Suprapubic skin (tissue), 4 donors: Measurements from ENCODE around the gene RAP1GAP. TPM values are rescaled to one million over a fixed set of nuclear protein-coding genes. Genes with fewer than 3 reads are reported as not detected.

Experiments used
- DNase-seq, 2 donors: peaks; one replicate each; pipeline ENCODE4 v3.0.0-alpha.2; 2019; ENCODE audit warnings: low spot score in 2 of 2
- H3K27ac ChIP-seq: fragments of 200-600 bp; sonication (generic); one replicate; pipeline ENCODE4 v1.5.1; 2019
- H3K27me3 ChIP-seq: fragments of 200-600 bp; sonication (generic); one replicate; pipeline ENCODE4 v1.5.1; 2019
- H3K36me3 ChIP-seq: fragments of 200-600 bp; sonication (generic); one replicate; pipeline ENCODE4 v1.5.1; 2019
- H3K4me1 ChIP-seq: fragments of 200-600 bp; sonication (generic); one replicate; pipeline ENCODE4 v1.5.1; 2019
- H3K4me3 ChIP-seq: fragments of 200-600 bp; sonication (generic); one replicate; pipeline ENCODE4 v1.5.1; 2019; ENCODE audit warnings: mild to moderate bottlenecking
- H3K9me3 ChIP-seq: fragments of 200-600 bp; sonication (generic); one replicate; pipeline ENCODE4 v1.5.1; 2019
- CTCF ChIP-seq, 2 donors: fragments of 200-600 bp in 1 of 2; fragments of 450-650 bp in 1 of 2; sonication (generic) in 1 of 2; IDR thresholded peaks; one replicate each; pipeline ENCODE4 v1.5.1; 2016 to 2019; ENCODE audit warnings: antibody characterized with exemption in 2 of 2, mild to moderate bottlenecking in 1 of 2, moderate library complexity in 1 of 2
- EP300 ChIP-seq: sonication (generic); formaldehyde crosslinking; IDR thresholded peaks from one replicate; pipeline ENCODE4 v1.6.1; 2017; ENCODE audit warnings: antibody characterized with exemption
- POLR2A ChIP-seq, 2 donors: fragments of 450-650 bp; IDR thresholded peaks; one replicate each; pipeline ENCODE4 v1.6.1; 2017; ENCODE audit warnings: antibody characterized with exemption in 2 of 2, mild to moderate bottlenecking in 2 of 2, moderate library complexity in 2 of 2
- POLR2AphosphoS5 ChIP-seq, 3 donors: sonication (generic); formaldehyde crosslinking; IDR thresholded peaks; one replicate each; pipeline ENCODE4 v1.6.1; 2017; ENCODE audit warnings: antibody characterized with exemption in 3 of 3
- WGBS: methylation state at CpG from one replicate; pipeline ENCODE4 v1.1.5; 2018; 5-methylcytosine and 5-hydroxymethylcytosine counted together
- total RNA-seq, 4 donors: library from RNA; depleted of rRNA; stranded (reverse); fragments of >200 nt; gene quantifications; one replicate each; pipeline ENCODE4 v1.1.0, GENCODE V29; 2016

The RAP1GAP gene
- total RNA-seq, 4 donors from 2014 or later, result 1.5 to 4.9 (median 3.6) TPM

GRCh38 chr1:21626921-21627339, 42.2 kb downstream of the RAP1GAP start:
- 38% methylated on average over 7 of the region's 11 CpGs for WGBS
- no peak for DNase-seq
- no peak for TF ChIP-seq EP300
- no peak for TF ChIP-seq CTCF (IDR thresholded peaks at IDR 0.05)
- peaks cover 28% of the 10 kb centered on the region for H3K27me3 ChIP-seq
- H3K4me1 ChIP-seq, result peaks cover 25% of the 10 kb centered on the region
- H3K27ac ChIP-seq, result no peak overlapping the region
- H3K9me3 ChIP-seq, result no peaks in the 10 kb centered on the region
- no peak overlapping the region for H3K4me3 ChIP-seq
- H3K36me3 ChIP-seq, result no peaks in the 10 kb centered on the region

GRCh38 chr1:21625390-21626190, 43.6 kb downstream of the RAP1GAP start:
- Histone ChIP-seq H3K27ac (no peak overlapping the region), H3K9me3 (no peaks in the 10 kb centered on the region), H3K27me3 (peaks cover 32% of the 10 kb centered on the region), H3K4me1 (peaks cover 31% of the 10 kb centered on the region), H3K4me3 (no peak overlapping the region), H3K36me3 (no peaks in the 10 kb centered on the region)
- no peak for DNase-seq
- TF ChIP-seq EP300 (no peak), POLR2A (IDR thresholded peaks at IDR 0.05) (no peak), POLR2AphosphoS5 (IDR thresholded peaks at IDR 0.05) (no peak)
- WGBS, result 82% methylated on average over 13 of the region's 13 CpGs

GRCh38 chr1:21624571-21625389, 44.4 kb downstream of the RAP1GAP start:
- Histone ChIP-seq H3K27ac (no peak overlapping the region), H3K4me3 (no peak overlapping the region), H3K27me3 (peaks cover 41% of the 10 kb centered on the region), H3K4me1 (peaks cover 40% of the 10 kb centered on the region), H3K36me3 (no peaks in the 10 kb centered on the region), H3K9me3 (no peaks in the 10 kb centered on the region)
- TF ChIP-seq POLR2A (IDR thresholded peaks at IDR 0.05), result no peak
- TF ChIP-seq CTCF (IDR thresholded peaks at IDR 0.05), result no peak
- TF ChIP-seq POLR2AphosphoS5 (IDR thresholded peaks at IDR 0.05), result no peak
- TF ChIP-seq EP300, result no peak
- 30% methylated on average over 3 of the region's 11 CpGs for WGBS
- no peak for DNase-seq

GRCh38 chr1:21623410-21623961, 45.7 kb downstream of the RAP1GAP start:
- TF ChIP-seq EP300 (no peak), CTCF (IDR thresholded peaks at IDR 0.05) (no peak), POLR2A (IDR thresholded peaks at IDR 0.05) (no peak), POLR2AphosphoS5 (IDR thresholded peaks at IDR 0.05) (no peak)
- Histone ChIP-seq H3K4me1 (peaks cover 50% of the 10 kb centered on the region), H3K36me3 (no peaks in the 10 kb centered on the region), H3K9me3 (no peaks in the 10 kb centered on the region), H3K4me3 (no peak overlapping the region), H3K27me3 (peaks cover 38% of the 10 kb centered on the region), H3K27ac (no peak overlapping the region)
- 22% methylated on average over 10 of the region's 10 CpGs for WGBS
- no peak for DNase-seq

GRCh38 chr1:21622466-21623315, 46.5 kb downstream of the RAP1GAP start:
- Histone ChIP-seq H3K9me3 (no peaks in the 10 kb centered on the region), H3K27ac (no peak overlapping the region), H3K27me3 (peaks cover 38% of the 10 kb centered on the region), H3K36me3 (no peaks in the 10 kb centered on the region), H3K4me1 (peaks cover 50% of the 10 kb centered on the region), H3K4me3 (peak overlapping the region; percentile 46)
- TF ChIP-seq POLR2AphosphoS5 (IDR thresholded peaks at IDR 0.05), result no peak
- TF ChIP-seq CTCF (IDR thresholded peaks at IDR 0.05), result no peak
- TF ChIP-seq POLR2A (IDR thresholded peaks at IDR 0.05), result no peak
- no peak for TF ChIP-seq EP300
- 20% methylated on average over 16 of the region's 62 CpGs for WGBS
- DNase-seq, result no peak
